Activated CD8-positive, alpha-beta memory T cell treated with anti-CD3 and anti-CD28 coated beads, Interleukin-2, amount 50 U/mL, for 24 hours (primary cell): ENCODE measurements around the gene QPRT.
"Not testable (repeated sequence)": the region's sequence is repeated elsewhere in the genome, so short reads cannot be mapped to it uniquely, and the experiment has no call there.

Source experiments
- DNase-seq: peaks from one replicate; pipeline ENCODE4 v3.0.0-alpha.2; 2020; ENCODE audit errors: extremely low read depth

QPRT gene

DNA sequence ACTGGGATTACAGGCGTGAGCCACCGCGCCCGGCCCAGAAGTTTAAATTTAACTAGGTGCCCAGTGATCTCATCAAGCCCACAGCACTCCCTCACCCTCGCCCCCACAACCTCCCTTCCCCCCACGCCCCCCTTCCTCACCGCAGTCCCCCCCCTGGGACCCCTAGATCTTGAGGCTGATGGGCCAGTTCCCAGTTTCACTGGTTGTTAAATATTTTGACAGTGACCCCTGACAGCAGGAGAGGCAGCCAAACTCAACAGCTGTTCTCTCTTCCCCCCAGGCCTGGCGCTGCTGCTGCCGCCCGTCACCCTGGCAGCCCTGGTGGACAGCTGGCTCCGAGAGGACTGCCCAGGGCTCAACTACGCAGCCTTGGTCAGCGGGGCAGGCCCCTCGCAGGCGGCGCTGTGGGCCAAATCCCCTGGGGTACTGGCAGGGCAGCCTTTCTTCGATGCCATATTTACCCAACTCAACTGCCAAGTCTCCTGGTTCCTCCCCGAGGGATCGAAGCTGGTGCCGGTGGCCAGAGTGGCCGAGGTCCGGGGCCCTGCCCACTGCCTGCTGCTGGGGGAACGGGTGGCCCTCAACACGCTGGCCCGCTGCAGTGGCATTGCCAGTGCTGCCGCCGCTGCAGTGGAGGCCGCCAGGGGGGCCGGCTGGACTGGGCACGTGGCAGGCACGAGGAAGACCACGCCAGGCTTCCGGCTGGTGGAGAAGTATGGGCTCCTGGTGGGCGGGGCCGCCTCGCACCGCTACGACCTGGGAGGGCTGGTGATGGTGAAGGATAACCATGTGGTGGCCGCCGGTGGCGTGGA lies 15.6 kb downstream of the QPRT start:
- DNase-seq = no peak

DNA sequence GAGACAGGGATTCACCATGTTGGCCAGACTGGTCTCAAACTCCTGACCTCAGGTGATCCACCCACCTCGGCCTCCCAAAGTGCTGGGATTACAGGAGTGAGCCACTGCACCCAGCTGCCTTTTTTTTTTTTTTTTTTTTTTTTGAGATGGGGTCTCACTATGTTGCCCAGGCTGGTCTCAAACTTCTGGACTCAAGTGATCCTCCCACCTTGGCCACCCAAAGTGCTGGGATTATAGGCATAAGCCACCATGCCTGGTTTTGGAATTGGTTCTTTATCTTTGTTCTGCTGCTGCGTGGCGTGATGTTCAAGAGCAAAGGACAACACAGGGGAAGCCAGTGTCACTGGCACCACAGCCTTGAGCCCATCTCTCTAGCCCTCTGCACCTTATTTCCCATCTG lies 16.7 kb downstream of the QPRT start:
- DNase-seq = not testable (repeated sequence)

- no peak for DNase-seq
Observed at GRCh38 chr16:29696881-29697331, 17.9 kb downstream of the QPRT start.

DNA sequence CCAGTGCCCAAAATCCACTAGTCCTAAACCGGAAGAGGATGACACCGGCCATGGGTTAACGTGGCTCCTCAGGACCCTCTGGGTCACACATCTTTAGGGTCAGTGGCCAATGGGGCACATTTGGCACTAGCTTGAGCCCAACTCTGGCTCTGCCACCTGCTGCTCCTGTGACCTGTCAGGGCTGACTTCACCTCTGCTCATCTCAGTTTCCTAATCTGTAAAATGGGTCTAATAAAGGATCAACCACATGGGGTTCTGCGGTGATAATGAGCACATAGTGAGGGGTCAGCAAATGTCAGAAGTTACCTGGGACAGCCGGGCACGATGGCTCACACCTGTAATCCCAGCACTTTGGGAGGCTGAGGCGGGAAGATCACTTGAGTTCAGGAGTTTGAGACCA lies 18.4 kb downstream of the QPRT start:
- no peak for DNase-seq

DNA sequence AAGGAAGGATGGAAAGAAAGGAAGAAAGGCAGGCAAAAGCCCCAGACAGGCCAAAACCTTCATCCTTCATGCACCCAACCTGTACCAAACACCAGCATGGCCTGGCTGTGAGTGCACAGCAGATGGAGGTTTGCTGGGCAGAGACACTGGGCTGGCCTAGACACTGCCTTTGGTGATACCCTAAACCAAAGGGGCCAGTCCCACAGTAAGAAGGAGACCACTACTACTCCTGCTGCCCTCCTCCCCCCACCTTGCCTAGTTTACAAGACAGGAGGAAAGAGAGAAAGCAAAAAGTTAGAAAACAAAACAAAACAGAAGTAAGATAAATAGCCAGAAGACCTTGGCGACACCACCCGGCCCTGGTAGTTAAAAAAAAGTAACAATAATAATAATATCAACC lies 19.1 kb downstream of the QPRT start:
- DNase-seq = no peak

- DNase-seq = no peak
Observed at GRCh38 chr16:29698484-29699323, 19.7 kb downstream of the QPRT start.

- no peak for DNase-seq
Observed at GRCh38 chr16:29699324-29700219, 20.6 kb downstream of the QPRT start.

DNA sequence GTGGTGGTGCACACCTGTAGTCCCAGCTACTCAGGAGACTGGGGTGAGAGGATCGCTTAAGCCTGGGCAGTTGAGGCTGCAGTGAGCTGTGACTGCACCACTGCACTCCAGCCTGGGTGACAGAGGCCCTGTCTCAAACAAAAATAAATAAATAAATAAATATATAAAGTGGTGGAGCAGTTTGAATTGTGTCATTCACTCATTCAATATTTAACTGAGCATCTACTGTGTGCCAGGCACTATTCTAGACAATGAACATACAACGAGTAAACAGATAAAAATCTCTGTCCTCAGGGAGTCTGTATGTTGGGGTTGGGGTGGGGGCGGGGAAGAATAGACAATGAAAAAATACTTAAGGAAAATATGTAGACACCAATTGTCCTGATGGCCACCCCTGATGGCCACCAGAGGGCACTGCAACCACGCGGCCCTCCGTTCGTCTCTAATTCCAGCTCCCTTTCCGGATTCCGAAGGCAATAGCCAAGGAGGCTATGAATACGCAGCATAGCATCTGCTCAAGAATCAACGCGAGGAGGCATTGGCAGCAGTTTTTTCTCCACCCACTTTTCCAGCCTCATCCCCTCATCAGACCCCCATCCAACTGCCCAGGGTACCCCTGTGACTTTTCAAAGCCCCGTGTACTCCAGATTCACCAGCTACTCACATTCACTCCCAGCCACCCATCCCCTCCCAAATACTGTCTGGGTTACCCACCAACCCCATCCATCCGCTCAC lies 21.4 kb downstream of the QPRT start:
- peak; percentile 25 for DNase-seq

- DNase-seq = no peak
Observed at GRCh38 chr16:29701214-29701555, 22.2 kb downstream of the QPRT start.

- no peak for DNase-seq
Observed at GRCh38 chr16:29702269-29702668, 23.3 kb downstream of the QPRT start.

DNA sequence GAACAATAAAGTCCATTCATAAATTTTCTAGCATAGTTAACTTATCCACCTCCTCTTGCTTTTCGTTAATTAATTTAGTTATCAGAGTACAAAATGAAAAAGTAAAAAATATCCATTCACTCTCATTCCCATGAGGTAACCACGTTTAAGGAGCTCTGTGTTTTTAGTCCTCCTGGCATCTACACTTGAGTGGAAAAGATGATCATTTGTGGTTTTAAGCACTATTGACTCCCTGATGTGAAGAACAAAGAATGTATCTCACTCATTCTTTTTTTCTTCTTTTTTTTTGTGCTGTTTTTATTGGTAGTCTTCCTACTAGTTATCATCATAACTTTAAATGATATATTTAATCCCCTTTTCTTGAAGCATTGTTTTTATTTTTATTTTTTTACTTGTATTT lies 26.1 kb downstream of the QPRT start:
- no peak for DNase-seq

DNA sequence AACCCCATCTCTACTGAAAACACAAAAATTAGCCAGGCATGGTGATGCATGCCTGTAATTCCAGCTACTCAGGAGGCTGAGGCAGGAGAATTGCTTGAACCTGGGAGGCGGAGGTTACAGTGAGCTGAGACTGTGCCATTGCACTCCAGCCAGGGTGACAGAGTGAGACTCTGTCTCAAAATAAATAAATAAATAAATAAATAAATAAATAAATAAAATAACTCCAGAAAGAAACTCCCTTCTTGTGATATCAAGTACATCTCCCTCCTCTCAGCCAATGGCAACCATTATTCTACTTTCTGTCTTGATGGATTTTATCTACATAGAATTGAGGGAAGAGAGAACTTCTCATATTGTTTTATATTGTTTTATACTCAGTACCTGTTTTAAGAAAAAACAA lies 28.2 kb downstream of the QPRT start:
- DNase-seq = not testable (repeated sequence)

- DNase-seq = no peak
Observed at GRCh38 chr16:29708917-29709600, 30.1 kb downstream of the QPRT start.

DNA sequence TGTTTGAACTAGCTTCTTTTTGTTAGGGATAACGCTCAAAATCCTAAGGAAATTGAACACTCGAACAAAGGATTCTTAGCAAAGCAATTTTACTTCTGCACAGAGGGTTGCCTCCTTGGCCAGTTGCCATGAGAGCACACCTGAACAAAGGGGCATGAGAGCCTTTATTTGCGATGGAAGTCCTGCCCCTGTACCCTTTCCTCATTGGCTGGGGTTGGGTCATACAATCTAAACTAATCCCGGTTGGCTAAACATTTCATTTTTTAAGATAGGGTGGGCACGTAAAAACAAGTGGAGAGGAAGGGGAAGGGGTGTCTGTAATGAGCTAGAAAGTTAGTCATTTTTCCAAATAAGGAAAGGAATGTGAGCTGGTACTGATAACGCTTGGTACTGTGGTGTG lies 30.7 kb downstream of the QPRT start:
- DNase-seq = not testable (repeated sequence)

GRCh38 chr16:29710227-29711219 lies 31.5 kb downstream of the QPRT start:
- DNase-seq = no peak

DNA sequence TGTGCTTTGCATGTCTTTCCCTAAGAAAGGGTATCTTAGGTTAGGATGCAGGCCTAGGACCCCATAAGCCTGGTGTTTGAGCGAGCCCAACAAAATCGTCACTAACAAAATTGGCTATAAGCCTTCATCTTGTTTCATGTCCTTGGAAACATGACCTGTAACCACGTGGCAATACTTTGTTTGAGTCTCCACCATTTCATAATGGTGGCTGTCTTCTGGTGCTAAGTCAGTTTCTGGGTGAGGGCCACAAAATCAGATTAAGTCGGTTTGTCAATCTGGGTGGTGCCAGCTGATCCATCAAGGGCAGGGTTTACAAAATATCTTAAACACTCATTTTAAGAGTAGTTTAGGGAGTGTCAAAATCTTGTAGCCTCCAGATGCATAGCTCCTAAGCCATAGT lies 33.8 kb downstream of the QPRT start:
- DNase-seq = no peak

- no peak for DNase-seq
Observed at GRCh38 chr16:29714396-29714795, 35.4 kb downstream of the QPRT start.

GRCh38 chr16:29714972-29715371 lies 36.0 kb downstream of the QPRT start:
- DNase-seq = no peak

- no peak for DNase-seq
Observed at GRCh38 chr16:29717113-29717512, 38.1 kb downstream of the QPRT start.

DNA sequence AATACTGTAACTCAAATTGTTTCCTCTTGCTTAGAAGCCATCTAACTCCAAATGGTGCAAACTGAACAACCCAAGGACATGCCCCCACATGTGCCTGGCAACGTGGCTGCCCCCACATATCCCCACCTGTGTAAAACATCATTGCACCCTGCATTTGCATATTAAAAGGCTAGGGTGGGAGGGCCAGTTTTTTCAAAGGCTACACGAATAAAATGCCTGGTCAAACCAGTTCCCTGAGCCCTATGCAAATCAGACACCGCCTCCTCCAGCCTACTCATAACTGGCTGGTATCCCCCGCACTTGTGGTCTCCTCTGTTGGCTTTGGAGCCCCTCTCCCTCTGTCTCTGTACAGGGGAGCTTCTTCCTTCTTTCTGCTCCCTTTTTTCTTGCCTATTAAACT lies 40.1 kb downstream of the QPRT start:
- DNase-seq = no peak
